IMR-90 (cell line): ENCODE data around the gene BNIP3.

Experiments used
- CHD1 ChIP-seq: IDR thresholded peaks from 2 replicates; pipeline ENCODE4 v1.6.1; 2012; ENCODE audit warnings: low read depth, low read length, improper control_type of control experiment
- POLR2A ChIP-seq: IDR thresholded peaks from 2 replicates; pipeline ENCODE4 v1.6.1; 2012; ENCODE audit warnings: mild to moderate bottlenecking, low read depth, low read length

- TF ChIP-seq CHD1, result no peak
- TF ChIP-seq POLR2A, result no peak
Measured at GRCh38 chr10:132011445-132011844, 29.7 kb upstream of the BNIP3 start.
